Stimulated activated CD8-positive, alpha-beta memory T cell treated with anti-CD3 and anti-CD28 coated beads, Interleukin-7, amount 100 ng/mL, for 24 hours (primary cell): ENCODE measurements around the gene CEACAM4.
"Not testable (repeated sequence)": the region's sequence is repeated elsewhere in the genome, so short reads cannot be mapped to it uniquely, and the experiment has no call there.

Experiments used
- DNase-seq: peaks from one replicate; pipeline ENCODE4 v3.0.0-alpha.2; 2020; ENCODE audit warnings: low read depth

CEACAM4 gene

DNA sequence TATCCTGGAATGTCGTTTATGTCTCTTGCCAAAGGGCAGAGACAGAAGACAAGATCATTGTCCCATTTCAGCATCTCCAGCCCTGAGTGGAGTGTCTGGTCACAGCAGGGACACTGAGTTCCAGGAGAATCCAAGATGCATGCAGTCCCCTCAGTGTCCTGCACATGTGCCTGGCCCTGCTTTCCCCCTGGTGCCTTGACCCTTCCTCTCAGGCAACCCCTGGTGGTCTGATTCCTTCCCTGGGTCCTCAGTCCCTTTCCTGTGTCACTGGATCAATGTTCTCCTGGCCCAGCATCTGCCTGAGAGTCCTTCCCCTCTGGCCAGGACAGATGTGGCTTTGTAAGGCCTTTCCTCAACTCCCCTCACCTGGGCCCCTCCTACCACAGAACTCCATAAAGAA, 41.9 kb downstream of the CEACAM4 start:
- DNase-seq: no peak

DNA sequence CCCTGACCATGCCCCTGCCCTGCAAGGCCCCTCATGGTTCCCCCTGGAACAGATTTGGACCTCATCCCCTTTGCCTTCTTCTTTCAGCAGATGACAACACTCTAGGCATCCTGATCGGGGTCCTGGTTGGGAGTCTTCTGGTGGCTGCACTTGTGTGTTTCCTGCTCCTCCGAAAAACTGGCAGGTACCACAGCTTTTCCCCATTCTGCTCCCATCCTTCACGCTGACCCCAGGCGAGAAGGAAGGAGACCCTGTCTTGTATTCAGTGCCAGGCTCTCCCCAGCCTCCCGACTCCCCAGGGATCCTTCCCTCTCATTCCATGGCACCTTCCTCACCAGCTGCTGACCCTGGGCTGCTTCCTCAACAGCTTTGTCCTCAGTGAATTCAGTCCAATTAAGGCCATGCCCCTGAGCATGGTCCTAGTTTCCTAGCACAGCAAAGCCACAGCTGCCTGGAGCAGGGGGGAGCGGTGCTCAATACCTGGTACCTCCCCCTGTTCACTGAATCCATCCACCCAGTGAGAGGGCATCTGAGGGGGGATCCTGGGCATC, 42.5 kb downstream of the CEACAM4 start:
- no peak for DNase-seq

DNA sequence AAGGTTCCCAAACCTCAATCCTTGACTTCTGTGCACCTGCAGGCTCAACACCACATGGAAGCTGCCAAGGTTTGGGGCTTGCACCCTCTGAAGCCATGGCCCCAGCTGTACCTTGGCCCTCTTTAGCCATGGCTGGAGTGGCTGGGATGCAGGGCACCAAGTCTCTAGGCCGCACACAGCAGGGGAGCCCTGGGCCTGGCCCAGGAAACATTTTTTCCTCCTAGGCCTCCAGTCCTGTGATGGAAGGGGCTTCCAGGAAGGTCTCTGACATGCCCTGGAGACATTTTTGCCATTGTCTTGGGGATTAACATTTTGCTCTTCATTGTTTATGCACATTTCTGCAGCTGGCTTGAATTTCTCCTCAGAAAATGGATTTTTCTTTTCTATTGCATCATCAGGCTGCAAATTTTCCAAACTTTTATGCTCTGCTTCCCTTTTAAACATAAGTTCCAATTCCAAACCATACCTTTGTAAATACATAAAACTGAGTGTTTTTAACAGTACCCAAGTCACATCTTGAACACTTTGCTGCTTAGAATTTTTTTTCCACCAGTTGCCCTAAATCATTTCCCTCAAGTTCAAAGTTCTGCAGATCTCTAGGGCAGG, 44.2 kb downstream of the CEACAM4 start:
- not testable (repeated sequence) for DNase-seq

DNA sequence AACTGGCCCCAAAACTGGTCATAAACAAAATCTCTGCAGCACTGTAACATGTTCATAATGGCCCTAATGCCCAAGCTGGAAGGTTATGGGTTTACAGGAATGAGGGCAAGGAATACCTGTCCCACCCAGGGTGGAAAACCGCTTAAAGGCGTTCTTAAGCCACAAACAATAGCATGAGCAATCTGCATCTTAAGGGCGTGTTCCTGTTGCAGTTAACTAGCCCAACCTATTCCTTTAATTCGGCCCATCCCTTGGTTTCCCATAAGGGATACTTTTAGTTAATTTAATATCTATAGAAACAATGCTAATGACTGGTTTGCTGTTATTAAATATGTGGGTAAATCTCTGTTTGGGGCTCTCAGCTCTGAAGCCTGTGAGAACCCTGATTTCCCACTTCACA, 45.8 kb downstream of the CEACAM4 start:
- not testable (repeated sequence) for DNase-seq

DNA sequence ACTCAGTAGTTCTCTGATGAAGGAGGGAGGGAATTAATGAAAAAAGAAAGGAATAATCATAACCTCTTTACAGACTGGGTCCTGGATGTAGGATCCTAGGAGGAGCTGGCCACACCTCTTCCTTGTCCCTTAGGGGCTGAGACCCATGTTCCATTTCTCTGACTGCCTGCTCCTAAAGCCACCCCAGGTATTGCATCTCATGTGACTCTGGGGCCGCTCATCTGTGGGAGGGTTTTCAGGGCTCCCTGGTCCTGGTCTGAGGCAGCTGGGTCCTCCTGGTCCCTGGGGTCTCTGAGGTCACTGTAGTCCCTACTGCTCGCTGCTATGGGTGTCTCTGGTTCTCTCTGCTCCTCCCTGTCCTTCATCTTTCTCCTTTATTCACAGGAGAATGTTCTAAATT, 48.0 kb downstream of the CEACAM4 start:
- DNase-seq: no peak

DNA sequence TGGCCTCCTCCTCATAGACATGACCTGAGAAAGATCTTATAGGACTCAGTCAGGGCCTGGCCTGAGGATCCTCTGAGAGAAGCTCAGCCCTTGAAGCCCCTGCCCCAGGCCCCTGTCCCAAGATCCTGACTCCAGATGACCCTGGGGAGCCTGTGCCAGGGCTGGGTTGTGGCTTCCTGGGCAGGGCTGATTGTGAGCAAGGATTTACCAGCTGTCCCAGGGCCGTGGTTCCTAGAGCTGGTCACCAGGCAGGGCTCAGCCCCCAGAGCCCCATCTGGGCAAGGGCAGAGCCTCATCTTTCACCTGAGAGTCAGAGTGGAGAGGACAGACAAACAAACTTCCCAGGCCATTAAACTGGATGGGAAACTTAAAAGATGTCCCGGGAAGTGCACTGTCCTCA, 49.0 kb downstream of the CEACAM4 start:
- no peak for DNase-seq

DNA sequence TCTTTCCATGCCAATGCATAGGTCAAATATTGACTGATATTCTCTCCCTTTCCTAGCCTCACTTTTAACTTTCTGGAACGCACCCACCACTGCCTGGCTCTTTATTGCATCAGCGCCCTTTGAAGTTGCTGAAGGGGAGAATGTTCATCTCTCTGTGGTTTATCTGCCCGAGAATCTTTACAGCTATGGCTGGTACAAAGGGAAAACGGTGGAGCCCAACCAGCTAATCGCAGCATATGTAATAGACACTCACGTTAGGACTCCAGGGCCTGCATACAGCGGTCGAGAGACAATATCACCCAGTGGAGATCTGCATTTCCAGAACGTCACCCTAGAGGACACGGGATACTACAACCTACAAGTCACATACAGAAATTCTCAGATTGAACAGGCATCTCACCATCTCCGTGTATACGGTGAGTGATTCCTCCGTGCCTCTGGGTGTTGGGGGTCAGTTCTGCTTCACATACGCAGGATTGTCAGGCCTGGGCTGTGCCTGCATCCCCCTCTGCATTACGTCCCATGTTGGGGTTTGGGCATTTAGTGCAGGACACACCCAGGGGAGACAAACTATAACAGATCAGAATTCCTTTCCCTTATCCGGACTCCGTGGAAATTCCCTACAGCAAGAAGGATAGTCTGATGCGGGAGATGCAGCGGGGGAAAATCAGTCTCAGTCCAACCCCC, 49.6 kb downstream of the CEACAM4 start:
- DNase-seq: no peak

DNA sequence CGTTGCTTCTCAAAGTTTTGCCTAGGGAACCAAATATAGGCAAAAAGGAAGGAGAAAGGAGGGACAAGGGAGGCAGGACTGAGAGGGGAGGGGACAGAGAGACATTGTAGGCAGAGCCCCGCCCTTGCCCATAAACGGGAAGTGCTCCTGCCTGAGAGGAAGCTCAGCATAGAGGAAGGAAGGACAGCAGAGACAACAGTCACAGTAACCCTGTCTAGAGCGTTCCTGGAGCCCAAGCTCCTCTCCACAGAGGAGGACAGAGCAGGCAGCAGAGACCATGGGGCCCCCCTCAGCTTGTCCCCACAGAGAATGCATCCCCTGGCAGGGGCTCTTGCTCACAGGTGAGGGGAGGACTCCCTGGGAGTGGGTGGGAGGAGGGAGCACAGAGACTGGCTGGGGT, 50.9 kb downstream of the CEACAM4 start, which contains the start of gene CEACAM21:
Gene CEACAM21 (plus strand): TSS at position 169 of the 400 bp plus-strand sequence. CDS start 109 bp downstream, at position 278.
- DNase-seq: no peak

DNA sequence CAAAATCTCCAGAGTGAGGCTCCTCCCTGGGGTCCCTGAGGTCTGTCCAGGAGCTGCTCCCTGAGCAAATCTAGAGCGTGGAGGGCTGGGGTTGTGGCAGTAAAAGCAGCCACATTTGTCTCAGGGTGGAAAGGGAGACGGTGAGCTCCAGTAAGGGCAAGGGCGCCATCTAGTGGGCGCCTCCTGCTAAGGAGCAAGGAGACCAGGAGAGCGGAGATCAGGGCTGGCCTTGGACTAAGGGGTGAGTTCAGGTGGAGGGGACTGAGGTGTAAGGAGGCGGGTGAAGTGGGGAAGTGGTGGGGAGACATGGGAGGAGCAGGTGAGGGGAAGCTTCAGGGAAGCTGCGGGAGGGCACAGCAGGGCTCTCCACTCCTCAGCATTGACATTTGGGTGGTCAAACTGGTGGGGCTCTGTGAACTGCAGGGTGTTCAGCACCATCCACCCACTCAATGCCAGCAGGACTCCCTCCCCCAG, 56.2 kb downstream of the CEACAM4 start:
- peak; percentile 68 for DNase-seq

DNA sequence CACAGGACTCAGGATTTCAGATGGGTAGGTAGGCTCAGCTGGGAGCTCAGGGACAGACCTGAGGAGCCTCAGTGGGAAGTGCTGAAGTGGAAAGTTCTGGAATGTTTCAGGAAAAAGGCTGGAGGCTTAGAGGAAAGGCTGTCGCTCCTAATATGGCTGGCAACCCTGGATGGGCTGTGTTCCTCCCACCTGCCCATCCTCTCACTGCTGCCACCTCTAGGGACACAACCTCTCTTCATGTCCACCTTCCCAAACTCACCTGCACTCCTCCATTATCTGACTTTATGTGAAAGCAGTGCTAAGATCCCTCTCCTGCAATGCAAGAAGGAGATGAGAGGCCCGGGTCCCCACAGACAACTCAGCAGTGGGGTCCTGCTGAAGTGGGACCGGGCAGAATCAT, 56.7 kb downstream of the CEACAM4 start:
- DNase-seq: no peak

DNA sequence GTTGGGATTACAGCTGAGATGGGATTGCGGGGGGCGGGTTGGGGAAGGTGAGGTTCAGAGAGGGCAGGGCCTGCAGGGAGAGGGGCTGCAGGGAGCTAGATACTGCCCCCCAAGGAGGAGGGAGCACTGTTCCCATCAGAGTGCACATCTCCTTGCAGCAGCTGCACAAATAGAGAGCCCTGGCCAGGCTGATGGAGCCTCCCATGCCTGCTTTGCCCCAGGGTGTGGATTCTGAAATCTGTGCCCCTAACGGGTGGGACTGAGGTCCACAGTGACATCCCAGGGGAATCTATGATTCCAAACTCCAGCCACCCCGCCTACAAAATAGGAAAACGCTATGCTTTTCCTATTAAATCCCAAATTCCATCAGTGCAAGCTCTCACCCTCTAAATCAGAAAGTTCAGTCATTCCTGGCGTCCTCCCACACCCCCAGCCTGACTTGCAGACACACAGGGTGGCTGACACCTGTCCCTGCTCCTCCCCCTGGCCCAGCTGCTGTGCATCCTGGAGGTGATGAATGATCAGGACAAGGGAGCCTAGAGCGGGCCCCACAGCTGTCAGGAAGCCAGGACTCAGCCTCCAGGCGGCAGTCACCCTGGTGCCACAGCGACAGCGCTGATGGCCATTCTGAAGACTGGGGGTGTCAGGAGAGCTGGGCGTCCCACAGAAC, 57.3 kb downstream of the CEACAM4 start:
- no peak for DNase-seq
